Suprapubic skin (tissue), 4 donors: Measurements from ENCODE around the gene ULK4. TPM values are rescaled to one million over a fixed set of nuclear protein-coding genes. Genes with fewer than 3 reads are reported as not detected.

Experiments used
- DNase-seq, 2 donors: peaks; one replicate each; pipeline ENCODE4 v3.0.0-alpha.2; 2019; ENCODE audit warnings: low spot score in 2 of 2
- H3K27ac ChIP-seq: fragments of 200-600 bp; sonication (generic); one replicate; pipeline ENCODE4 v1.5.1; 2019
- H3K27me3 ChIP-seq: fragments of 200-600 bp; sonication (generic); one replicate; pipeline ENCODE4 v1.5.1; 2019
- H3K36me3 ChIP-seq: fragments of 200-600 bp; sonication (generic); one replicate; pipeline ENCODE4 v1.5.1; 2019
- H3K4me1 ChIP-seq: fragments of 200-600 bp; sonication (generic); one replicate; pipeline ENCODE4 v1.5.1; 2019
- H3K4me3 ChIP-seq: fragments of 200-600 bp; sonication (generic); one replicate; pipeline ENCODE4 v1.5.1; 2019; ENCODE audit warnings: mild to moderate bottlenecking
- H3K9me3 ChIP-seq: fragments of 200-600 bp; sonication (generic); one replicate; pipeline ENCODE4 v1.5.1; 2019
- CTCF ChIP-seq, 2 donors: fragments of 200-600 bp in 1 of 2; fragments of 450-650 bp in 1 of 2; sonication (generic) in 1 of 2; IDR thresholded peaks; one replicate each; pipeline ENCODE4 v1.5.1; 2016 to 2019; ENCODE audit warnings: antibody characterized with exemption in 2 of 2, mild to moderate bottlenecking in 1 of 2, moderate library complexity in 1 of 2
- EP300 ChIP-seq: sonication (generic); formaldehyde crosslinking; IDR thresholded peaks from one replicate; pipeline ENCODE4 v1.6.1; 2017; ENCODE audit warnings: antibody characterized with exemption
- POLR2A ChIP-seq, 2 donors: fragments of 450-650 bp; IDR thresholded peaks; one replicate each; pipeline ENCODE4 v1.6.1; 2017; ENCODE audit warnings: antibody characterized with exemption in 2 of 2, mild to moderate bottlenecking in 2 of 2, moderate library complexity in 2 of 2
- POLR2AphosphoS5 ChIP-seq, 3 donors: sonication (generic); formaldehyde crosslinking; IDR thresholded peaks; one replicate each; pipeline ENCODE4 v1.6.1; 2017; ENCODE audit warnings: antibody characterized with exemption in 3 of 3
- WGBS: methylation state at CpG from one replicate; pipeline ENCODE4 v1.1.5; 2018; 5-methylcytosine and 5-hydroxymethylcytosine counted together
- total RNA-seq, 4 donors: library from RNA; depleted of rRNA; stranded (reverse); fragments of >200 nt; gene quantifications; one replicate each; pipeline ENCODE4 v1.1.0, GENCODE V29; 2016

The ULK4 gene
- total RNA-seq, 4 donors from 2014 or later, result 11.7 to 21.7 (median 16.6) TPM

GRCh38 chr3:41936384-41936783, 25.5 kb downstream of the ULK4 start:
- no peak for DNase-seq
- H3K27ac ChIP-seq, result no peak overlapping the region
- no peaks in the 10 kb centered on the region for H3K36me3 ChIP-seq
- H3K4me1 ChIP-seq, result peaks cover 6% of the 10 kb centered on the region
- H3K9me3 ChIP-seq, result no peaks in the 10 kb centered on the region
- no peak overlapping the region for H3K4me3 ChIP-seq
- WGBS, result 100% methylated on average over 1 of the region's 1 CpG
- H3K27me3 ChIP-seq, result no peaks in the 10 kb centered on the region
- no peak for TF ChIP-seq POLR2AphosphoS5 (IDR thresholded peaks at IDR 0.05)
- no peak for TF ChIP-seq EP300
- TF ChIP-seq CTCF (IDR thresholded peaks at IDR 0.05), result no peak
- TF ChIP-seq POLR2A (IDR thresholded peaks at IDR 0.05), result no peak

- TF ChIP-seq CTCF (IDR thresholded peaks at IDR 0.05) (no peak), EP300 (no peak), POLR2AphosphoS5 (IDR thresholded peaks at IDR 0.05) (no peak), POLR2A (IDR thresholded peaks at IDR 0.05) (no peak)
- Histone ChIP-seq H3K36me3 (no peaks in the 10 kb centered on the region), H3K27ac (no peak overlapping the region), H3K9me3 (no peaks in the 10 kb centered on the region), H3K4me3 (no peak overlapping the region), H3K27me3 (no peaks in the 10 kb centered on the region), H3K4me1 (peaks cover 6% of the 10 kb centered on the region)
- no peak for DNase-seq
- WGBS, result 41% methylated on average over 3 of the region's 3 CpGs
Observed at GRCh38 chr3:41933154-41933676, 28.7 kb downstream of the ULK4 start.

- no peaks in the 10 kb centered on the region for H3K9me3 ChIP-seq
- 47% methylated on average over 2 of the region's 2 CpGs for WGBS
- H3K4me3 ChIP-seq, result no peak overlapping the region
- H3K4me1 ChIP-seq, result peaks cover 6% of the 10 kb centered on the region
- H3K27me3 ChIP-seq, result no peaks in the 10 kb centered on the region
- H3K36me3 ChIP-seq, result no peaks in the 10 kb centered on the region
- DNase-seq, result no peak
- no peak overlapping the region for H3K27ac ChIP-seq
- TF ChIP-seq POLR2AphosphoS5 (IDR thresholded peaks at IDR 0.05), result no peak
- no peak for TF ChIP-seq CTCF (IDR thresholded peaks at IDR 0.05)
- no peak for TF ChIP-seq EP300
- TF ChIP-seq POLR2A (IDR thresholded peaks at IDR 0.05), result no peak
Observed at GRCh38 chr3:41932464-41932863, 29.4 kb downstream of the ULK4 start.

GRCh38 chr3:41920406-41920965, 41.4 kb downstream of the ULK4 start:
- no peak overlapping the region for H3K27ac ChIP-seq
- WGBS, result 96% methylated on average over 5 of the region's 5 CpGs
- TF ChIP-seq POLR2A (IDR thresholded peaks at IDR 0.05) (no peak), POLR2AphosphoS5 (IDR thresholded peaks at IDR 0.05) (no peak), CTCF (IDR thresholded peaks at IDR 0.05) (no peak), EP300 (no peak)
- no peaks in the 10 kb centered on the region for H3K36me3 ChIP-seq
- no peaks in the 10 kb centered on the region for H3K27me3 ChIP-seq
- H3K9me3 ChIP-seq, result no peaks in the 10 kb centered on the region
- DNase-seq, result no peak
- no peak overlapping the region for H3K4me3 ChIP-seq
- no peaks in the 10 kb centered on the region for H3K4me1 ChIP-seq

GRCh38 chr3:41915353-41915752, 46.5 kb downstream of the ULK4 start:
- H3K4me3 ChIP-seq, result no peak overlapping the region

More at GRCh38 chr3:41915353-41915752, 46.5 kb downstream of the ULK4 start:
- Histone ChIP-seq H3K27me3 (no peaks in the 10 kb centered on the region), H3K27ac (no peak overlapping the region), H3K36me3 (peaks cover 3% of the 10 kb centered on the region), H3K4me1 (no peaks in the 10 kb centered on the region), H3K9me3 (no peaks in the 10 kb centered on the region)
- TF ChIP-seq POLR2AphosphoS5 (IDR thresholded peaks at IDR 0.05), result no peak
- TF ChIP-seq POLR2A (IDR thresholded peaks at IDR 0.05), result no peak
- TF ChIP-seq EP300, result no peak
- no peak for TF ChIP-seq CTCF (IDR thresholded peaks at IDR 0.05)
- no peak for DNase-seq
- 85% methylated on average over 1 of the region's 1 CpG for WGBS
